KG1 (cell line): Measurements from ENCODE around the gene ZFR2.

Experiments
- DNase-seq: peaks from one replicate; lab custom pipeline; 2025; lab: John Stamatoyannopoulos, UW

Gene ZFR2

GRCh38 chr19:3873151-3873550 lies 4.3 kb upstream of the ZFR2 start:
- DNase-seq = no peak

GRCh38 chr19:3867971-3868769 lies 668 bp downstream of the ZFR2 start:
- DNase-seq = no peak

- no peak for DNase-seq
These were observed 1.8 kb downstream of the ZFR2 start for GRCh38 chr19:3866910-3867638.

GRCh38 chr19:3863648-3864047 lies 5.2 kb downstream of the ZFR2 start:
- no peak for DNase-seq

GRCh38 chr19:3862826-3863500 lies 5.9 kb downstream of the ZFR2 start:
- no peak for DNase-seq

- DNase-seq = no peak
These were observed 8.3 kb downstream of the ZFR2 start for GRCh38 chr19:3860499-3860898.

GRCh38 chr19:3857449-3858003 lies 11.3 kb downstream of the ZFR2 start:
- DNase-seq = no peak

GRCh38 chr19:3855320-3855719 lies 13.5 kb downstream of the ZFR2 start:
- DNase-seq = no peak

- peak; percentile 2 for DNase-seq
These were observed 16.1 kb downstream of the ZFR2 start for GRCh38 chr19:3852614-3853254.

GRCh38 chr19:3852177-3852511 lies 16.7 kb downstream of the ZFR2 start:
- no peak for DNase-seq

- no peak for DNase-seq
These were observed 17.3 kb downstream of the ZFR2 start for GRCh38 chr19:3851254-3852176.

GRCh38 chr19:3850320-3850972 lies 18.4 kb downstream of the ZFR2 start:
- DNase-seq = no peak

- no peak for DNase-seq
These were observed 19.1 kb downstream of the ZFR2 start for GRCh38 chr19:3849787-3850186.

GRCh38 chr19:3849092-3849491 lies 19.7 kb downstream of the ZFR2 start:
- DNase-seq = peak; percentile 34

GRCh38 chr19:3844596-3844995 lies 24.2 kb downstream of the ZFR2 start:
- no peak for DNase-seq

GRCh38 chr19:3842948-3843347 lies 25.9 kb downstream of the ZFR2 start:
- no peak for DNase-seq

GRCh38 chr19:3840804-3841203 lies 28.0 kb downstream of the ZFR2 start:
- no peak for DNase-seq

GRCh38 chr19:3839941-3840340 lies 28.9 kb downstream of the ZFR2 start:
- no peak for DNase-seq

GRCh38 chr19:3838661-3839060 lies 30.2 kb downstream of the ZFR2 start:
- DNase-seq = no peak

GRCh38 chr19:3837922-3838321 lies 30.9 kb downstream of the ZFR2 start:
- DNase-seq = no peak

GRCh38 chr19:3837332-3837731 lies 31.5 kb downstream of the ZFR2 start:
- no peak for DNase-seq
